OCI-LY3 (cell line): Measurements from ENCODE around the gene CLPTM1L.

Source experiments
- H2AFZ ChIP-seq: fragments of 200-600, 300-600 bp; shearing (Covaris generic); 2 replicates; pipeline ENCODE4 v1.6.0; 2014; ENCODE audit warnings: antibody characterized with exemption, low read depth, low read length
- H3K27ac ChIP-seq: fragments of 200-600, 300-600 bp; sonication (generic); 2 replicates; pipeline ENCODE4 v1.5.1; 2014; ENCODE audit warnings: mild to moderate bottlenecking, low read length, moderate library complexity, mixed read lengths
- H3K27me3 ChIP-seq: fragments of 200-600, 300-600 bp; sonication (generic); 2 replicates; pipeline ENCODE4 v1.6.1; 2014; ENCODE audit warnings: low read depth, low read length, mixed read lengths
- H3K36me3 ChIP-seq: fragments of 200-600, 300-600 bp; sonication (generic); replicated peaks from 2 replicates; pipeline ENCODE3; 2014; ENCODE audit warnings: low read depth, low read length, mixed read lengths
- H3K4me1 ChIP-seq: fragments of 300-600, 200-600 bp; sonication (generic); 2 replicates; pipeline ENCODE4 v1.6.1; 2014; ENCODE audit warnings: low read length, mixed read lengths
- H3K4me2 ChIP-seq: fragments of 200-600, 300-600 bp; sonication (generic); 2 replicates; pipeline ENCODE4 v1.6.1; 2014; ENCODE audit warnings: low read length, mixed read lengths
- H3K4me3 ChIP-seq: fragments of 300-600, 200-600 bp; sonication (generic); 2 replicates; pipeline ENCODE4 v1.5.1; 2014; ENCODE audit warnings: antibody characterized with exemption, mild to moderate bottlenecking, low read length, moderate library complexity
- H3K79me2 ChIP-seq: fragments of 300-600, 200-600 bp; shearing (Covaris generic); 2 replicates; pipeline ENCODE4 v1.6.1; 2014; ENCODE audit warnings: mild to moderate bottlenecking, low read length, mixed read lengths
- H3K9ac ChIP-seq: fragments of 300-600, 200-600 bp; shearing (Covaris generic); 2 replicates; pipeline ENCODE4 v1.6.0; 2014; ENCODE audit warnings: mild to moderate bottlenecking, low read length, moderate library complexity
- H3K9me3 ChIP-seq: fragments of 200-600, 300-600 bp; shearing (Covaris generic); 2 replicates; pipeline ENCODE4 v1.6.1; 2014; ENCODE audit warnings: low read length, mixed read lengths; ENCODE audit not compliant: insufficient read depth
- H4K20me1 ChIP-seq: fragments of 200-600, 300-600 bp; sonication (generic); 2 replicates; pipeline ENCODE4 v1.6.1; 2016; ENCODE audit warnings: low read length, mixed read lengths; ENCODE audit not compliant: insufficient read depth
- EZH2phosphoT487 ChIP-seq: fragments of 200-600 bp; shearing (Covaris generic); IDR thresholded peaks from 2 replicates; pipeline ENCODE4 v1.6.1; 2018; ENCODE audit warnings: antibody characterized with exemption, mixed run types, low read depth
- TF ChIP-seq, protein P1 (sequence below): fragments of 200-600, 300-600 bp; sonication (generic); IDR thresholded peaks from 2 replicates; pipeline ENCODE4 v1.5.1; 2014; ENCODE audit warnings: antibody characterized with exemption, low read length, low read depth

Gene CLPTM1L

DNA sequence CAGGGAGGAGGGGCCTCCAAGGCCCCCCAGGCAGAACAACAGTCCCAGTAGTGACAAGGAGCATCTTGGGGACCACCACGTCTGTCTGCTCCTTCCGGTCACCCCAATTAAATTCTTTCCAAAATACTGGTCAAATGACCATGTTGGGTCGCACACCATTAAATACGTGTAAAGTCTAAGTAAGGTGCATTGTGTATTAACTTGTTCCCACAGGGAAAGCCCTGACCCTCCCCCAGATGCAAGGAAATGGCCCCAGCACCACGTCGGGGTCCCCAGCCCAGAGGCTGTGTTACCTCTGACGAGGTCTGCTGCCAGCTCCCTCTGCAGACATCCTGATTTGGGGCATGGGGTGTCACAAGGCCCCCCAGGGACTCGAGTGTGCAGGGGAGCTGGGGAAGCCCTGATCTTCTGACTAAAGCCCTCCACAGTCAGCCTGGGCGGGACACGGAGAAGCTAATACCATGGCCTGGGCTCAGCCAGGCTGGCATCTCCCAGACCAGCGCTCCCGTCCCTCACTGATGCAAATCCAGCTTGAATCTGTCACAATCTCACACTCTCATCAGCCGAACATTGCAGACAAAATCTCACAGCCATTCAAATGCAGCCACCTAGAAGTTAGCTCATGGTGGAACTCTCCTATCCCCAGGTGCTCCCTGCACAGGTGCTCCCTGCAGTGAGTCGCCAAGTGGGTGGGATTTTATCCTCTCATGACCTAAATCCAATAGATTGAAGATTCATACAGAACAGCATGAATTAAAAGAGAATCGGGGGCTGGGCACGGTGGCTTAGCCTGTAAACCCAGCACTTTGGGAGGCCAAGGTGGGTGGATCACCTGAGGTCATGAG lies 63.6 kb downstream of the CLPTM1L start:
- Histone ChIP-seq H3K27ac (no peak overlapping the region), H3K36me3 (no peaks in the 10 kb centered on the region), H3K4me3 (no peak overlapping the region), H3K27me3 (no peaks in the 10 kb centered on the region), H2AFZ (no peak overlapping the region), H3K79me2 (no peaks in the 10 kb centered on the region), H3K4me1 (no peaks in the 10 kb centered on the region), H4K20me1 (no peaks in the 10 kb centered on the region), H3K9me3 (no peaks in the 10 kb centered on the region), H3K9ac (no peak overlapping the region), H3K4me2 (no peak overlapping the region)
- TF ChIP-seq, protein P1, sequence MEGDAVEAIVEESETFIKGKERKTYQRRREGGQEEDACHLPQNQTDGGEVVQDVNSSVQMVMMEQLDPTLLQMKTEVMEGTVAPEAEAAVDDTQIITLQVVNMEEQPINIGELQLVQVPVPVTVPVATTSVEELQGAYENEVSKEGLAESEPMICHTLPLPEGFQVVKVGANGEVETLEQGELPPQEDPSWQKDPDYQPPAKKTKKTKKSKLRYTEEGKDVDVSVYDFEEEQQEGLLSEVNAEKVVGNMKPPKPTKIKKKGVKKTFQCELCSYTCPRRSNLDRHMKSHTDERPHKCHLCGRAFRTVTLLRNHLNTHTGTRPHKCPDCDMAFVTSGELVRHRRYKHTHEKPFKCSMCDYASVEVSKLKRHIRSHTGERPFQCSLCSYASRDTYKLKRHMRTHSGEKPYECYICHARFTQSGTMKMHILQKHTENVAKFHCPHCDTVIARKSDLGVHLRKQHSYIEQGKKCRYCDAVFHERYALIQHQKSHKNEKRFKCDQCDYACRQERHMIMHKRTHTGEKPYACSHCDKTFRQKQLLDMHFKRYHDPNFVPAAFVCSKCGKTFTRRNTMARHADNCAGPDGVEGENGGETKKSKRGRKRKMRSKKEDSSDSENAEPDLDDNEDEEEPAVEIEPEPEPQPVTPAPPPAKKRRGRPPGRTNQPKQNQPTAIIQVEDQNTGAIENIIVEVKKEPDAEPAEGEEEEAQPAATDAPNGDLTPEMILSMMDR, result no peak
- no peak for TF ChIP-seq EZH2phosphoT487

DNA sequence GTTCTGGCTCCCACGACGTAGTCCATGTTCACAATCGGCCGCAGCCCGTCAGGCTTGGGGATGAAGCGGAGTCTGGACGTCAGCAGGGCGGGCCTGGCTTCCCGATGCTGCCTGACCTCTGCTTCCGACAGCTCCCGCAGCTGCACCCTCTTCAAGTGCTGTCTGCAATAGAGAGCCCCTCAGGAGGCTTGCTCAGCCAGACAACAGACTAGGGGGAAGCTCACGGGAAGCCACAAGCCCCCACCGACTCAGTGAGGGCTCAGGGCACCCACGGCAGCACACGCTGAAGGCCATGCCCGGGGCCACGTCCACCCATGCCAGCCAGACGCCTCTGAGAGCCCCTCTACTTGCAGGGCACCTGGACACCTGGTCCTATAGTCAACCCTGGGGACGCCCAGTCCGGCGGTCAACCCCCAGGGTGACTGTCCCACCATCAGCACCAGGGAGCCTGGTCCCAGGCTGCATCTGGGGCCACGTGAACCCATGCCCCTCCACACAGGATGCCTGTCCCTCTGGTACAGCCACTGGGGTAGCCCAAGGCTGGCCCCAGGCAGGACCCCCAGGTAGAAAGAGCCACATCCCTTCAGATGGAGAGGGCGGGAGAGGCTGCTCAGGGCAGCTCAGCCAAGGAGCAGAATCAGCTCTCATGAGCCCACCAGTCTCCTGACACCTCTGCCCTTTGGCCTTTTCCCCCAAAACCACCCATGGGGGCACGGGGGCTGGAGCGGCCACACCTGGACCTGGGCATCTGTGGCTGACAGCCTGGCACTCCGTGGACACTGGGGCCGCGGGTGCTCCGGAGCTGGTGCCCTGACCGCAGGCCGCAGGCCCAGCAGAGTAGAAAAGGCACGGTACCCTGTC lies 64.5 kb downstream of the CLPTM1L start:
- H3K36me3 ChIP-seq, result no peaks in the 10 kb centered on the region
- TF ChIP-seq EZH2phosphoT487, result no peak
- TF ChIP-seq, protein P1, result no peak

DNA sequence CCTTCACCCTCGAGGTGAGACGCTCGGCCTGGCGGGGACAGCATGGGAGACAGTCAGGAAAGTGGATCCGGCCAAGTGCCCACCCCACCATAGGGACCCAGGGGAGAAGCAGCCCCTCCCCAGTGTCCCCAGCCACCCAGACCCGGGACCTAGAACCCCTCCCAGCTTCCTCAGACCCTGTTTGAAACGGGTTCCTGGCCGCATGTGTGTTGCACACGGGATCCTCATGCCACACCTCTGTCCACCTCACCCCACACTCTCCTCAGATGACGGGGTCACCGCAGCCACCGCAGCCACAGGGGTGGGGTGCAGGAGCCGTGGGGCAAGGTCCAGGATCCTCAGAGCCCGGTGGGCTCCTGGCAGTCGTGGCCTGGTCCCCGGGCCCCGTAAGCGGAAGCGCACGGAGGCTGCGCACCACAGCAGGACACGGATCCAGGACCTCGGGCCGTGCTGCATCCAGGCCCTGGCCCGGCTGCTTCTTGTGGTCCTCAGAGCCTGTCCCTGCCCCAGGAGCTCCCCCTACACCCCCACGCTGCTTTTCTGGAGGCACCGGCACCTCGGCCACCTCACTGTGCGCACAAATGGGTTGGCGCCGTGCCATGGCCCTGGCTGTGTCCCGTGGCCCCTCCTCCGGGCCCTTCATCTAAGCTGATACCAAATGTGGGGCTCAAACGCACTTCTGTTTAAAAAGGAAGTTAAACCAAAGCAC lies 65.3 kb downstream of the CLPTM1L start:
- Histone ChIP-seq H3K9me3 (no peaks in the 10 kb centered on the region), H3K36me3 (no peaks in the 10 kb centered on the region)

More for the DNA sequence above, 64.5 kb downstream of the CLPTM1L start:
- Histone ChIP-seq H4K20me1 (no peaks in the 10 kb centered on the region), H3K27me3 (no peaks in the 10 kb centered on the region), H2AFZ (no peak overlapping the region), H3K79me2 (no peaks in the 10 kb centered on the region), H3K9me3 (no peaks in the 10 kb centered on the region), H3K4me1 (no peaks in the 10 kb centered on the region), H3K9ac (no peak overlapping the region), H3K27ac (no peak overlapping the region), H3K4me3 (no peak overlapping the region), H3K4me2 (no peak overlapping the region)

DNA sequence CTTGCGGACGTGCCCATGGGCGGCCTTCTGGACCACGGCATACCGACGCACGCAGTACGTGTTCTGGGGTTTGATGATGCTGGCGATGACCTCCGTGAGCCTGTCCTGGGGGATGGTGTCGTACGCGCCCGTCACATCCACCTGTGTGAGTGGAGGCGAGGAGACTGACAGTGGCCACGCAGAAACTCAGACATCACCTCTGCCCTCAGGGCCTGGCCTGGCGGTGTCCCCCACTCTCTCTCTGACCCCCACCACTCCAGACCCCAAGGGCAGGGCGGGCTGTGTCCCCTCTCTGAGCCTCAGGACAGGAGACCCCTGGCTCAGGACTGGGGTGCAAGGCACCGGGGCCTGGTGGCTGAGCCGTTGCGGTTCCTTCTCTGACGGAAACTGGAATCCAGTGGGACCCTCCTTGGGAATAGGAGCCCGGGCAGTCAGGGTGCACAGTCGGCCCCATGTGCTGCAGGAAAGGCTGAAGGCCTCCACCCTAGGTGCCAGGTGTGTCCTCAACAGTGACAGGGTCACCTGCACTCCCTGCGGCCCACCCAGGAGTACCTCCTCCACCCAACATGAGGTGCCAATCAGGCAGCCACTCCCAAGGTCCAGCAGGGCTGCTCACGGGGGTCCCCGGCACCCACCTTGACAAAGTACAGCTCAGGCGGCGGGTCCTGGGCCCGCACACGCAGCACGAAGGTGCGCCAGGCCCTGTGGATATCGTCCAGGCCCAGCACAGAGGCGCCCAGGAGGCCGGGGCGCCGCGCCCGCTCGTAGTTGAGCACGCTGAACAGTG lies 66.0 kb downstream of the CLPTM1L start:
- no peak overlapping the region for H3K9ac ChIP-seq
- H3K27ac ChIP-seq, result no peak overlapping the region
- no peak for TF ChIP-seq EZH2phosphoT487
- TF ChIP-seq, protein P1, result no peak
- H3K36me3 ChIP-seq, result no peaks in the 10 kb centered on the region
- no peaks in the 10 kb centered on the region for H4K20me1 ChIP-seq
- no peak overlapping the region for H3K4me2 ChIP-seq
- H2AFZ ChIP-seq, result no peak overlapping the region
- no peaks in the 10 kb centered on the region for H3K9me3 ChIP-seq
- no peaks in the 10 kb centered on the region for H3K27me3 ChIP-seq
- H3K4me3 ChIP-seq, result no peak overlapping the region
- no peaks in the 10 kb centered on the region for H3K79me2 ChIP-seq
- no peaks in the 10 kb centered on the region for H3K4me1 ChIP-seq

More for the DNA sequence above, 65.3 kb downstream of the CLPTM1L start:
- no peaks in the 10 kb centered on the region for H3K4me1 ChIP-seq
- no peak overlapping the region for H3K4me3 ChIP-seq
- no peaks in the 10 kb centered on the region for H4K20me1 ChIP-seq
- H3K4me2 ChIP-seq, result no peak overlapping the region
- no peak overlapping the region for H3K27ac ChIP-seq
- no peak for TF ChIP-seq EZH2phosphoT487
- H3K27me3 ChIP-seq, result no peaks in the 10 kb centered on the region
- no peaks in the 10 kb centered on the region for H3K79me2 ChIP-seq
- H2AFZ ChIP-seq, result no peak overlapping the region
- H3K9ac ChIP-seq, result no peak overlapping the region
